T-cell (primary cell): Measurements from ENCODE around the gene POU2AF1. TPM values are rescaled to one million over a fixed set of nuclear protein-coding genes. Genes with fewer than 3 reads are reported as not detected.

Experiments
- ATAC-seq, 4 experiments: fragments of 200-7000 bp in 3 of 4; fragments of 150-1000 bp in 1 of 4; cut with Tn5 transposase; replicated peaks in 1 of 4; 1 replicate in 3 of 4; 2 replicates in 1 of 4; pipeline ENCODE4 v1.10.0; 2021; ENCODE audit warnings: moderate library complexity in 3 of 4, mild to moderate bottlenecking in 2 of 4, moderate number of reproducible peaks in 1 of 4
- CTCF ChIA-PET, 2 donors: fragments of 300-600 bp; sonication (Branson Sonifier 250); formaldehyde crosslinking; loops; one replicate each; lab custom pipeline; 2022; ENCODE audit warnings: antibody characterized with exemption in 2 of 2; lab: Charles Lee
- POLR2A ChIA-PET, 2 donors: fragments of 300-600 bp; sonication (Branson Sonifier 250); formaldehyde crosslinking; loops; one replicate each; lab custom pipeline; 2022; ENCODE audit warnings: antibody characterized with exemption in 2 of 2; lab: Charles Lee
- DNase-seq, 35 experiments: peaks; one replicate each; pipeline versions ENCODE4 v3.0.0 to v3.0.0-alpha.2; 2013 to 2023
- H3K27ac ChIP-seq: one replicate; pipeline ENCODE4 v1.5.1; 2013; ENCODE audit warnings: low read length
- H3K27me3 ChIP-seq, 2 experiments: replicated peaks in 1 of 2; 1 replicate in 1 of 2; 2 replicates in 1 of 2; pipeline versions ENCODE4 v1.6.1 to v1.7.0; 2013; ENCODE audit warnings: low read length in 1 of 2, mixed read lengths in 1 of 2; ENCODE audit not compliant: control insufficient read depth in 2 of 2, insufficient read depth in 2 of 2; ENCODE audit errors: extremely low read depth in 1 of 2
- H3K36me3 ChIP-seq, 2 donors: 1 replicate in 1 of 2; 2 replicates in 1 of 2; pipeline versions ENCODE4 v1.6.1 to v1.7.0; 2013; ENCODE audit warnings: low read length in 1 of 2; ENCODE audit not compliant: control insufficient read depth in 2 of 2, insufficient read depth in 1 of 2; ENCODE audit errors: extremely low read depth in 1 of 2
- H3K4me1 ChIP-seq, 2 experiments: 1 replicate in 1 of 2; 2 replicates in 1 of 2; pipeline versions ENCODE4 v1.6.1 to v1.7.0; 2013; ENCODE audit warnings: low read length in 2 of 2, mixed read lengths in 1 of 2; ENCODE audit not compliant: insufficient read depth in 2 of 2, control insufficient read depth in 1 of 2; ENCODE audit errors: extremely low read depth in 1 of 2
- H3K4me3 ChIP-seq, 2 donors: 1 replicate in 1 of 2; 2 replicates in 1 of 2; pipeline versions ENCODE4 v1.5.1 to v1.7.0; 2013; ENCODE audit warnings: mild to moderate bottlenecking in 2 of 2, low read length in 1 of 2, moderate library complexity in 1 of 2; ENCODE audit not compliant: control insufficient read depth in 1 of 2; ENCODE audit errors: extremely low read depth in 1 of 2
- H3K9me3 ChIP-seq: 2 replicates; pipeline ENCODE4 v1.7.0; 2013
- H3K27ac Mint-ChIP-seq, 2 donors: one replicate each; pipeline ENCODE4 v1.8.0; 2020 to 2021; ENCODE audit warnings: mild to moderate bottlenecking in 2 of 2, mixed read lengths in 2 of 2
- H3K27me3 Mint-ChIP-seq, 2 donors: one replicate each; pipeline ENCODE4 v1.8.0; 2021 to 2022; ENCODE audit warnings: mixed read lengths in 2 of 2
- H3K36me3 Mint-ChIP-seq: one replicate; pipeline ENCODE4 v1.8.0; 2021; ENCODE audit warnings: mixed read lengths
- H3K4me1 Mint-ChIP-seq, 3 donors: one replicate each; pipeline ENCODE4 v1.8.0; 2020 to 2022; ENCODE audit warnings: mixed read lengths in 3 of 3, mild to moderate bottlenecking in 1 of 3
- H3K4me3 Mint-ChIP-seq, 3 donors: one replicate each; pipeline ENCODE4 v1.8.0; 2020 to 2022; ENCODE audit warnings: mild to moderate bottlenecking in 3 of 3, mixed read lengths in 3 of 3, moderate library complexity in 3 of 3
- H3K9me3 Mint-ChIP-seq, 3 donors: one replicate each; pipeline ENCODE4 v1.8.0; 2020 to 2022; ENCODE audit warnings: mixed read lengths in 3 of 3
- WGBS: methylation state at CpG from one replicate; pipeline ENCODE4 v1.1.5; 2013; ENCODE audit warnings: missing lambda C conversion rate; ENCODE audit not compliant: insufficient coverage; 5-methylcytosine and 5-hydroxymethylcytosine counted together
- total RNA-seq, 35 experiments: library from RNA in 6 of 35; stranded (reverse) in 6 of 35; fragments of 120-200 nt in 1 of 35; gene quantifications; one replicate each; pipeline versions ENCODE4 v1.2.1 to v1.2.4 and lab custom pipeline; 2013 to 2026

POU2AF1 gene
- total RNA-seq, 5 donors from 2014 or later (not counting 1 experiment from before 2014, with no cell fraction given), result 3.4 to 9.3 (median 4.3) TPM

DNA sequence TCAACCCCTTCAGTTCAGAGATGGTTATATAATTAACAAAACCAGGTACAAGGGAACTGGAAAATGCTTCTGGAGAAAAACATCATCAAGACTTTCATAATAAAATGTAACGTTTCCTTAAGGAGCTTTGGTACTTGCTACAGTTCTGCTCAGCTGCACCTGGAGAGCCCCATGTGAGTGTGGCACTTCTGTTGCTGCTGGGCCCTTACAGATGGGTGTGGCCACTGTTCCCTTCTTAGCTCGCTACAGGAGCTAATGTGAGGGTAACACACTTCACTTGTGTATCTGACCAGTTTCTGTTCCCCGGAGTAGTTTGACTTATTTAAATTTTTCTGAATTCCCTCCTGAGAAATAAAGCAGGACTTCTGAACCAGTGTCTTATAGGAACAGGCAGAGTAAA lies 76.8 kb downstream of the POU2AF1 start:
- Histone ChIP-seq H3K27me3 (peaks cover 0 to 33% of the 10 kb centered on the region in 2 experiments), H3K4me3 (no peak overlapping the region), H3K36me3 (no peaks in the 10 kb centered on the region), H3K27ac (no peak overlapping the region), H3K9me3 (no peaks in the 10 kb centered on the region), H3K4me1 (peaks cover 0 to 5% of the 10 kb centered on the region in 2 experiments)
- DNase-seq, result no peak
- no peak overlapping the region for H3K4me3 Mint-ChIP-seq
- 100% methylated on average over 1 of the region's 3 CpGs for WGBS
- ChIA-PET CTCF (no interaction called here), POLR2A (no interaction called here)
- H3K9me3 Mint-ChIP-seq, result no peaks in the 10 kb centered on the region
- no peak for ATAC-seq
- H3K4me1 Mint-ChIP-seq, result peaks cover 0 to 6% (median 4%) of the 10 kb centered on the region in 3 donors
- H3K27ac Mint-ChIP-seq, result no peak overlapping the region
- H3K36me3 Mint-ChIP-seq, result no peaks in the 10 kb centered on the region
- peaks cover 31 to 49% of the 10 kb centered on the region in 2 donors for H3K27me3 Mint-ChIP-seq

Other genes starting within 250 kb of the POU2AF1 start
- not detected for gene POU2AF2, start 133.6 kb downstream of the POU2AF1 start, total RNA-seq
- gene POU2AF3, start 80.7 kb downstream of the POU2AF1 start, total RNA-seq, result not detected
- not detected for gene BTG4, start 133.1 kb upstream of the POU2AF1 start, total RNA-seq
- not detected for gene HOATZ, start 135.5 kb upstream of the POU2AF1 start, total RNA-seq
- gene LAYN, start 161.4 kb upstream of the POU2AF1 start, total RNA-seq, result 1 to 10 TPM; 1.0 to 3.5 (median 2.6) TPM
- 10 to 100 TPM in 1 of 5 donors, 1 to 10 TPM in 4; 6.0 to 11.4 (median 9.1) TPM for gene SIK2, start 223.2 kb upstream of the POU2AF1 start, total RNA-seq